ENCODE results near the gene TMEM169. TPM values are rescaled to one million over a fixed set of nuclear protein-coding genes. Genes with fewer than 3 reads are reported as not detected.

The TMEM169 gene
- total and polyA plus RNA-seq, 4 donors = 0.42 to 1.9 (median 0.80) TPM

- Histone ChIP-seq H3K9ac (ENCODE audit: low read depth in 1 of 2, low read length in 2 of 2) (peak overlapping the region; percentile 1 to 62), H3K4me1 (ENCODE audit: control insufficient read depth in 4 of 4, insufficient read depth in 4 of 4, low read length in 3 of 4) (peaks cover 11 to 48% (median 39%) of the 10 kb centered on the region in 4 donors)
- DNase-seq (ENCODE audit: low spot score) = no peak
Measured at GRCh38 chr2:216082117-216082711, 495 bp downstream of the TMEM169 start.

More at GRCh38 chr2:216082117-216082711, 495 bp downstream of the TMEM169 start:
- Histone ChIP-seq H3K27ac (ENCODE audit: low read depth in 1 of 2, low read length in 2 of 2) (peak overlapping the region; percentile 13 to 62), H3K9me3 (ENCODE audit: control insufficient read depth in 4 of 4, low read length in 3 of 4) (no peaks in the 10 kb centered on the region), H3K27me3 (ENCODE audit: control insufficient read depth in 4 of 4, insufficient read depth in 4 of 4, low read length in 3 of 4) (no peaks in the 10 kb centered on the region), H3K36me3 (ENCODE audit: control insufficient read depth in 4 of 4, insufficient read depth in 3 of 4, low read depth in 1 of 4, low read length in 3 of 4) (no peaks in the 10 kb centered on the region), H3K4me3 (ENCODE audit: low read depth in 1 of 3, low read length in 3 of 3) (peak overlapping the region; percentile 63 to 66 (median 65))
- TF ChIP-seq EGR1 (IDR thresholded peaks at IDR 0.05; ENCODE audit: low read depth in 2 of 2) (no peak), HNF4A (conservative IDR thresholded peaks at IDR 0.05) (no peak), REST (IDR thresholded peaks at IDR 0.05) (no peak), NR2F2 (IDR thresholded peaks at IDR 0.05) (no peak), ZBTB33 (IDR thresholded peaks at IDR 0.05) (no peak), HNF4G (IDR thresholded peaks at IDR 0.05) (no peak), GABPA (IDR thresholded peaks at IDR 0.05 in 1 of 2, conservative IDR thresholded peaks at IDR 0.05 in 1 of 2) (no peak), TAF1 (conservative IDR thresholded peaks at IDR 0.05) (no peak), YY1 (IDR thresholded peaks at IDR 0.05) (no peak), MAX (IDR thresholded peaks at IDR 0.05) (no peak), JUND (IDR thresholded peaks at IDR 0.05) (no peak), CTCF (IDR thresholded peaks at IDR 0.05; ENCODE audit: low read depth, low read length, missing input control) (no peak), FOXA2 (IDR thresholded peaks at IDR 0.05) (no peak), SP1 (IDR thresholded peaks at IDR 0.05) (no peak), FOXA1 (IDR thresholded peaks at IDR 0.05) (no peak)
- 16% methylated on average over 22 of the region's 22 CpGs for WGBS
